ENCODE results near the gene NAB1. TPM values are rescaled to one million over a fixed set of nuclear protein-coding genes. Genes with fewer than 3 reads are reported as not detected.
A peak's percentile ranks its signal among the peaks of the same experiment; 100 is the strongest.
"Not testable (repeated sequence)": the region's sequence is repeated elsewhere in the genome, so short reads cannot be mapped to it uniquely, and the experiment has no call there.

NAB1 gene
- total RNA-seq, 1 experiment from 2014 or later, result 24.7 TPM

DNA sequence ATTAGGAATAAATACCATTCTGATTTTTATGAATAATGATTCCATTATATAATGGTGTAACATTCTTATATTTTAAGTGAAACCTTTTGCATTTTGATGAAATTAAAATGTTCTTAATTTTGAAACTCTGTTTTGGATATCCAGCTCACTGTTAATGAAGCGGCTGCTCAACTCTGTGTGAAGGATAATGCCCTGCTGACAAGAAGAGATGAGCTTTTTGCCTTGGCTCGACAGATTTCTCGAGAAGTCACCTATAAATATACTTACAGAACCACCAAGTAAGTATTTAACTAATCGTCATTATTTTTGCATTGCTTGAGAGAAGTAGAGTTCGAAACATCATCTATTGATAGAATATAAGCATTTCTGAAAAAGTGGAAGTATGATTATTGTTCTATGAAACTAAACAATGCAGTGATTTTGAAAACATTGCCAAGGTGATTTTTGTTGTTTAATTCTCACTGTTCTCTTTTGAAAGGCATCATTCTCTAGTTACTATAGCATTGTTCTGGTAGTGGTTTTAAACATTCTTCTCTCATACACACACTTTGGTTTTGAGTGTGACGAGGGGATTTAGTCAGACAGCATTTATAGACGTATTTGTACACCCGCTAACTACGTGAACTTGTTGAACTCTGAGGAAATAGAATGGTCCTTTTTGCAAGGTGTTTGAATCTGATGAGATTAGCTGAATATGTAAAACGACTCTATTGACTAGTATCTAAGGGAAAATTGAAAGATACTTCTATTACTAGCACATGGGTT lies 21.5 kb downstream of the NAB1 start:
- no peak for DNase-seq (ENCODE audit: low read depth)

DNA sequence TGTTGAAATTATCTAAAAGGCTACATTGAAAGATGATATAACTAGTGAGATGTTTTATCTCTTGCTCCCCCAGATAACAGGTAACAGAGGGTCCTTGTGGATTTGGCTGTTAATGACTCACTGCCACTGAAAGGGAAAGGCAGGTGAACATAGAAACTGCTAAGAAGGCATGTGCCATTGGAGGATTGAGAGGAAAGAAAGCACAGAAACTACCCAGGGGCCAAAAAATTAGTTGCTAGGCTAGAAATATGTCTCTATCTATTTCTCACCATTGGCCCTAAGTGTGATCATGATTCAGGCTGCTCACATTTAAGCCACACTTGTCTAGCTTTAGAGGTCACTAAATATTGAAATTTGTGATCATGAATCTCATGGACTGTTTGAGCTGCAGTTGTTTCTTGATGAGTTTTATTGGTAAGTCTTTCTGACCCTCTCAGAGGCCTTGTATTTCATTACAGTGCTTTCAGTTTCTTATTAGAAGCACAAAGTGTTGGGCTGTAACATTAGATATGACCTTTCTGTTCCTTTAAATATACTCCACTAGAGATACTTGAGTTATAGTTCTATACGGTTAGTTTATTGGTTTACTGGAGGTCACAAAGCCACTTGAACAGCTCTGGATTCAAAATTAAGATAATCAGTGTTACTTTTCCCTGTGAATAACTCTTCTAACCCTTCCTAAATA lies 26.2 kb downstream of the NAB1 start:
- no peak for DNase-seq (ENCODE audit: low read depth)

DNA sequence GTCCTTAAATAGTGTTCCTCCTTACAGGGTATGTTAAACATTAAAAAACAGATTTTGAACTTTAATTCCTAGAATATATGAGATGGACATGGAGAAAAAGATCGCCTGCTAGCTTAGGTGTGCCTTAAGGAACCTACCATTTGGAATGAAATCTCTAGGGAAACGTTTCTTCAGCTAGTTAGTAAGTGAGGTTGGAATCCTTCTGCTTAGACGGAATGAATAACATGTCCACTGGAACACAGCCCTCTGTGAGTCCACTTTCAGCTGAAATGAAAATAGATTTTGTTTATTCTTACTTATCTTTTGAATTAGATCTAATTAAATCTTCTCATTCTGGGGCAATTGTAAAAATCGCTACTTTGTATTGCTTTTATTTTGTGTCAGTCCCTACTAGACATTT lies 28.4 kb downstream of the NAB1 start:
- DNase-seq (ENCODE audit: low read depth), result no peak

DNA sequence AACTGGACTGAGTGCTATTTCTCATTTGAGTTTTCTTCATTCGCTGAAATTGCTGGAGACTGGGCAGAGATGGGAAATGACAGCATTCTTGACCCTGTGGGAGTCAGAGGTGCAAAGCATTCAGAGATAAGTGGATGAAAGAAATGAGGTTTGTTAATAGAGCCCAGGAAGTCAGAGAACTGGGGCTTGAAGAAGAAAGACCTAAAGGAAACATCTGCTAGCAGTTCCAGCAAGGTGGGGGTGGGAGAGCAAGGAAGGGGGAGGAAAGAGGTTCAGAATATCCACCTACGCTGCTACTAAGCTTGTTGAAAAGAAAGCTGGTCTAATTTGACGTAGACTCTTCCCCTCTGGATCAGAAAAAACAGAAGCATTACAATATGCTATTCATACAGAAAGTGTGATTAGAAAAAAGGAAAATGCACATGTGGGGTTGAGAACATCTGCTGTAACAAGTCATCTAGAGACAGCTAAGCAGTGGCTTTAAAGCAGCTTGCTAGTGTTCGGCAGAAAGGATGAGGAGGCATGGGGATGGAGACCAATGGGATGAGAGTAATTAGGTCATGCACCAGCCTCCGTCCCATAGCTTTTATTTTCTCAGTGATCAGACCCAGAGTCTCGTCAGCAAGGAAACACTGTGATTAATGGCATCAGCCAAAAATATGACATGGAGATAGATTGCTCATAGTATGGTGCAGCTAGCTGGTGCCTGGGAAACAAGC lies 29.7 kb downstream of the NAB1 start:
- no peak for DNase-seq (ENCODE audit: low read depth)

DNA sequence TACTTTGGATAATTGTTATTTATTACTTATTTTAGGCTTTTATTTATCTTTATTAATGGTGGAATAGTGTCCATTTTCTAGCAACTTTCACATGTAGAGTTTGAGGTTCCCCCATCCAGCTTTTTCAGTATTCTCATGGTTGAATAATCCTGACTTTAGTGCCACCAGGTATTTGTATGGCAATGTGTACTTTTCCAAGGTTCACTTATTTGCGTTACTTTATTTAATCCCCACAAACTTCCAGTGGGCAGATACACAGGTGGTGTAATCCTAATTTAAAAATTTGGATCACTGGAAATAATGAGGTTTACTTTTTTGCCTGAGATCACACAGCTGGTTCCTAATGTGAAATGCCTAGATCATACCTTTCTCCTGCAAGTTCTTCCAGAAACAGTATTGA lies 30.5 kb downstream of the NAB1 start:
- DNase-seq (ENCODE audit: low read depth), result no peak

DNA sequence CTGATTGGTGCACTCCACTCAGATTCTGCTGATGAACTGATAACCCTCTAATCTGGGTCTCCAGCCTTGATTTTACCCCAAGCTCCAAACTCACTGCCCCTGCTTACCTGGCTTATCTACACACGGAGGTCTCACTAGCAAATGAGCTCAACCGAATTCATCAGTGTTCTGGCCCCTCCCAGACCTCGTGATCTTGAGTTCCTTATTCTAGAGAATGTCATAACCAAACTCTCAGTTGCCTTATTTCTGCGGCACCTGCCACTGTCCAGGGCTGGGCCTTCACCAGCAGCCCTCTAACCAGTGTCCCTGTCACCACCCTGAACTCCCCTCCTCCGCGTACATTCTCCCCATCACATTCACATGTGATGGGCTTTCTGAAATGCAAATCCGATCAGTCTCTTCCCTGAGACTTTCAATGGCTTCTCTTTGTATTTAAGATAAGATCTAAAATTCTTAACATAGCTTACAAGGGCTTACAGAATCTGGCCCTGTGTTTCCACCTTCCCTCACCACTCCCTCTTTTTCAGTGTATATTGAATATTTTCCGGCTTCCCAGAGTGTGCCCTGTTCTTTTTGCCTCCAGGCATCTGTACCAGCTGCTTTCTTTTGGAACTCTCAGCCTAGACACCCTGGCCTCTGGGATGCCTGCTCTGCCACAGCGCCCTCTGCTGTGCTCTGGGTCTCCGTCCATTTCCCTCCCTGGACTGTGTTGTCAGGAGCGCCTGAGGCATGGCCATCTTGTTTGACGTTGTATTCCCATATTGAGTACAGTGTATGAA lies 31.1 kb downstream of the NAB1 start:
- DNase-seq (ENCODE audit: low read depth), result peak; percentile 15

DNA sequence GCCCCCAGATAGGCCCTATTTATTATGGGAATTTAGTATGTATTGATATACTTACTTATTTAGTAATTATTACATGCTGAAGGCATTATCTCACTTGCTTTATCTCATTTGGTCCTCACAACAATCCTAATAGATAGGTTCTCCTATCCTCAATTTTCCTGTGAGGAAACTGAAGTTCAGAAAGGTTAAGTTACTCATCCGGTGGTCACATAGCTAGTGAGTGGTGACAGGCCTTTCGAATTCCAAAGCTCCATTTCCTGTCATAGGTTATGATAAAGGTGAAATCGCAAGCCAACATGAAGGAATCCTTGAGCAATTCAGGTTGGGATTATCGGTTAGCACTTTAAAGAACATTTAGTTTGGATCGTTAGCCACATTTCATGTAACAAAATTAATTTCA lies 33.3 kb downstream of the NAB1 start:
- peak; percentile 76 for DNase-seq (ENCODE audit: low read depth)

DNA sequence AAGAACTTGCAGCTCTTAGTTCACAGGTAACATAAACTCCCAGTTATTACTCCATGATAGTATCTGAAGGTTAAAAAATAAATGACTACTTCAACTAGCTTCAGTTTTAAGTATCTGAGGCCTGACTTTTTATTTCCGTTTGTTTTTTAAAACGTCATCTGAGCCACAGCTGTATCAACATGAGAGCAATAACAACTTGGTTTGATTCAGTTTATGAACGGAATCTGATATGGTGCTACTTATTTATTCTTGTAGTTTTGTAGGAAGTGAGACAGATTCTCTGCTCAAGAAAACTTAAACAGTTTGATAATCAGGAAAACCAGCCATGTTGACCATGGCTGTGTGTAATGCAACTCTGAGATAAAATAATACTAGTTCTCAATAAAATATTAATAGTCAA lies 34.9 kb downstream of the NAB1 start:
- DNase-seq (ENCODE audit: low read depth), result no peak

DNA sequence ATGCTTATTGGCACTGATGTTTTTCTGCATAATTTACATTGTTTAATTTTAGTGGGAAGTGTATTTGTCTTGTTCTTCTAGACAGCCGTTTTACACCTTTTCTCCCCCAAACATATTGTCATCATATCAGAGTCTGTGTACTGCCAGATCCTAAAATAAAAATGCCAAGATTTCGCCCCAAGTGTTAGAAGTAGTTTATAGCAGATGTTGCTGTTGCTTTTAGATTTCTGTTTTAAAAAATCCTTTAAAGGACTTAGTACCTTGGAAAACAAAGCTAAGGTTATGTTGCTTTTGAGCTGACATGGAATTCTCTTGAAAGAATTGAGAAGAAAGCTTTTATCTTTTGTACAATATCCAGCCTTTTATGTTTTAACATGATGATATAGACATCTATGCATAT lies 36.0 kb downstream of the NAB1 start:
- DNase-seq (ENCODE audit: low read depth), result no peak

DNA sequence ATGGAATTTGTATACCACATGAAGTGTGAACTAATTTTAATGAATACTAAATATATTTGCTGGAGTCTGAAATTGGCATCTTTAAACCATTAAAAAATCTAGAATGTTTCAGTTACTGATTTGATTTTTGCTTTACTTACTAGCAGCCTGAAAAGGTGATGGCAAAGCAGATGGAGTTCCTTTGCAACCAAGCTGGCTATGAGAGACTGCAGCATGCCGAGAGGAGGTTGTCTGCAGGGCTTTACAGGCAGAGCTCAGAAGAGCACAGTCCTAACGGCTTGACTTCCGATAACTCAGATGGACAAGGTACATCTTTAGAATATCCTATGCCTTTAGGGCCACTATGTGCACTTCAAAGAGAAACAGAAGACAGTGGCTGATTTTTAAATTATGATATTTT lies 36.5 kb downstream of the NAB1 start:
- DNase-seq (ENCODE audit: low read depth), result no peak

DNA sequence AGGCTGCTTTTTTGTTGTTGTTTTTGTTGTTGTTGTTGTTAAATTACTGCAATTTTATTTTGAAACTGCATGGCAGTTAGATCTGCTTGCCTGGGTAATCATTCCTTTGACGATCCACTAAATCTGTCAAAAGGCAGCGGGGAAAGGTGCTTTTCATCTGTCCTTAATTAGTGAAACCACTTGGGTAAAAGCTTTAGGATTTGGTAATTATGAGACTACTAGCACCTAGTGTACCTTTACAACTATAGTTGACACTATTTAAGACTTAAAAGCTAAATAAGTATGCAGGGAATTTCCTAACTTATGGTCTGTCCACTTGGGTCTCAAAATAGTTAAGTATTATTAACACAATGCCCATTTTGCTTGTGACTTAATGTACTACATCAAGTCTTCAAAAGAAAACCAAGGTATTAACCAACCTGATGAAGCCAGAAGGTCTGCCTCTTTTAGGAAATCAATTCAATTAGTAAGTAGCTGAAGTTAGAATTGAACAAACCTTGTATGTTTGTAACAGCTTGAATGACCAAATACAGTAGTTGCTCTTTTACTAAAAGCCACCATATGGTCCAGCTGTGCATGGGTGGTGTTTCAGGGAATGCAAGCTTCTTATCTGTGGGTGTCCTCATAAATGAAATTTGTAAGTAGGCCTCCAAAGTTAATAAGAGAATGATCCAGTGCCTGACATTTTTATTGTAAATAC lies 44.8 kb downstream of the NAB1 start:
- no peak for DNase-seq (ENCODE audit: low read depth)

DNA sequence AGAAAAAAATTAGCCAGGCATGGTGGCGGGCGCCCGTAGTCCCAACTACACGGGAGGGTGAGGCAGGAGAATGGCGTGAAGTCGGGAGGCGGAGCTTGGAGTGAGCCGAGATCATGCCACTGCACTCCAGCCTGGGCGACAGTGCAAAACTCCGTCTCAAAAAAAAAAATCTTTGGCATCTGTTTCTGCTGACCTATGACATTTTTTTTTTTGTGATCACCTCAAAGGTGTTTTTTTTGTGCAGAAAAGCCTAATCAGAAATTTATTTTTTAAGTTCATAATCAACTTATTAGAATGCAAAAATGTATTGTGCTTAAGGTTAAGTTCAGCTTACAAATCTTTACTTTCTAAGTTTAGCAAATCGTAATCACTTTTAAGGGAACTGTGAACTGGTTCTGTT lies 45.6 kb downstream of the NAB1 start:
- no peak for DNase-seq (ENCODE audit: low read depth)

DNA sequence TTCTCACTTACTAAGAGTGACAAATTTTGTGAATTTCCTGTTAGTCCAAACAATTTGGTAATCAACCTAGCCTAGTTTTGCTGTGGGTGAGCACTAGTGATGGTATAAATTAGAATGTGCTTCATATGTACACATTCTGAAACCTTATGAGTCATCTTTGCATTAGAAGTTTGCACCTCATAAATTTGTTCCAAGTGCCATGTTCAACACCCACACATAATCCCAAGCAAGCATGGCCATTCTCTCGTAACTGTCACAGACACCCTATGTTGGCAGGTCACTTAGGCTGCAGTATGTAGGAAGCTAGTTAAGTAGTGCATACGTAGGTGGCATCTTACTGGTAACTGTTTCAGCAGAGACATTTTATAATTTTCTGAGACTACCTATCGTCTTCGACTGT lies 46.9 kb downstream of the NAB1 start:
- no peak for DNase-seq (ENCODE audit: low read depth)

DNA sequence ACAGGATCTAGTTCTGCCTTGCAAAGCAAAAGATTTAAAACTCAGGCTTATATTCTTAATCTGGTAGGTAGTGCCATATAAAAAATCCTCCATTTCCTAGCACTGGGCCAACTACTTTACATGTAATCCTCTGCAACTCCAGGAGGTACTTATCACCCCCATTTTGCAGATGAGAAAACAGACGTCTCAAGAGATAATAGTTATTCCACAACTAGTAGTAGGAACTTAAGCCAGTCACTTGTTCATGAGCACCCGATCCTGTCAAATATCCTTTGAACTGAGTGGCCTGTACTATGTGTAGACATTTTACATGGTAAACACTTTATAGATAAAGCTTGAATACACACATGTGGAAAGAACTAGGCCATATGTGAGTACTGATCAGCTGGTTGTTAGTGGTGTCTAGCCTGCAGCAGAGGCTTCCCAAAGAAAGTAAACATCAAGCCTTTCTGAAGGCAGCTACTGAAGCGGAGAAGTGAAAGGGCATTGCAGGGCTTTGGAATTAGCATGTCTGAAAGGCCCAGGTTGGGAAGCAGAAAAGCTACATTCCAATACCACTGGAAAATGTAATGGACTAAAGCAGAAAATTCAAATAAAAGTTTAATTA lies 48.0 kb downstream of the NAB1 start:
- DNase-seq (ENCODE audit: low read depth), result no peak

DNA sequence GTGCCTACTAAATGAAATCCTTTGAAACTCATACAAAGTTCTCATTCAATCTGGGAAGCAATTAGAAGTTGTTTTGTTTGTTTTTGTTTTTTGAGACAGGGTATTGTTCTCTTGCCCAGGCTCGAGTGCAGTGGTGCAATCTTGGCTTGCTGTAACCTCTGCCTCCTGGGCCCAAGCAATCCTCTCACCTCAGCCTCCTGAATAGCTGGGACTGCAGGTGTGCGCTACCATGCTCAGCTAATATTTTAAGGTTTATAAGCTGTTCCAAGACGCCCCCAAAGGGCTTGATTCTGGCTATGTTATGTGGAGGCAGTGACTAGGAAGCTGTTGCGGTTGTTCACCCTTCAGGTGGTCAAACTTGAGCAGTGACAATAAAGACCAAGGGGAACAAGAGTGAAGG lies 48.5 kb downstream of the NAB1 start:
- no peak for DNase-seq (ENCODE audit: low read depth)

DNA sequence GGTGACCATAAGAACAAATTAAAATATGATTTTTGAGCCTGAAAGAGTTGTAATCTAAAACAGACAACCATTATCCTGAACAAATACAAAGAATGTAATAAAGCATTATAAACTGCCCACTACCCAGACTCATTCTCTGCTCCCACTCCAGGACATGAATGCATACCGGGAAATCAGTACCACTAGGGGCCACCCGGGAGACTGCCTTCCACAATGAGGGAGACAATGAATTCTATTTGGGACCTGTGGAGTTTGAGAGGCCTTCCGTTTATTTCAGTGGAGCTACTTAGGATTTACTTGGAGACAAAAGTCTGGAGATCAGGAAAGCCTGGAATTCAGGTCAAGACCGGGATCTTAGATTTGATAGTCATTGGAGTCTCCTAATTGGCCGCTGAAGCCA lies 50.0 kb downstream of the NAB1 start:
- no peak for DNase-seq (ENCODE audit: low read depth)

DNA sequence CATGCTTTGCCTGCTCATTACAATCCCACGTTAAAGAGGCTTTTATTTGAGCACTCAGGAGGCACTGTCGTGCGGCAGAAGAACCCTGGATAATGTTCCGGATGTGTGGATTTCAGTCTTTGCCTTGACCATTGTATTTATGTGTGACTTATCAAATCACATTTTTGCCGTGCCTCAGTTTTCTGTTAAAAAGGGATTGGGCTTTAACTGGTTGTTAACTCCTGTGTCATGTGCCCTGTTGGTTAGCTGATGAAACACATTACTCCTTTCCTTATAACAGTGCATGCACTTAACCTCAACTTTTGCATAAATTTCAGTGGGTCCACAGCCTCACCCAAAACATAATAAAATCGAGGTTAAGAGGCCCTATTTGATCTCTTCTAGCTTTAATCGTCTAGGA lies 52.7 kb downstream of the NAB1 start:
- DNase-seq (ENCODE audit: low read depth), result no peak

DNA sequence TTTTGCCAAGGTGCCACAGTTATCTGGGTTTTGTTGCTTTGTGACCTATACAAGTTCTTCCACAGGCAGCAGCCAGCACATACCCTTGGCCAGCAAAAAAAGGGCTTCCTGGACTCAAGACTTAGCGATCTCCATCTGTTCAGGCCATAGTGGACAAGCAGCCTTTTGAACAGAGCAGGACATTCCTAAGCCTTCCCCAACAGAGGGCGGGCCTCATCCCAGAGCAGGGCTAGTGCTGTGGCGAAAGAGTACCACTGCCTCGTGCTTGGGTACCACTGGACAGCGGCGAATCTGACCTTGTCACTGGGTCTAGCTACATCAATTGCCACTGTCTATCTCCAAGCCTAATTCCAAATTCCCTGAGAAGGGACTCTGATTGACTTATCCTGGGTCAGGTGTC lies 56.4 kb downstream of the NAB1 start:
- DNase-seq (ENCODE audit: low read depth), result no peak

DNA sequence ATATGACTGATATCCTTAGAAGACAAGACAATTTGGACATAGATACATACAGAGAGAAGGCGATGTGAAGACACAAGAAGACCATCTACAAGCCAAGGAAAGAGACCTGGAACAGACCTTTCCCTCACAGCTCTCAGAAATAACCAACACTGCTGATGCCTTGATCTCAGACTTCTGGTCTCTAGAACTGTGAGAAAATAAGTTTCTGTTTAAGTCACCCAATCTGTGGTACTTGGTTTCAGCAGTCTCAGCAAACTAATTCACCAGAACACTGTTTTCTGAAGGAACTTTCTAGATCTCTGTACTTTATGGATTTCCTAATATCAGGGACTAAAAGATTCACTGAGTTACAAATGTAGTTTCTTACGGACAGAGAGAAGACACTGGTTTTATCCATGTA lies 58.8 kb downstream of the NAB1 start:
- no peak for DNase-seq (ENCODE audit: low read depth)

DNA sequence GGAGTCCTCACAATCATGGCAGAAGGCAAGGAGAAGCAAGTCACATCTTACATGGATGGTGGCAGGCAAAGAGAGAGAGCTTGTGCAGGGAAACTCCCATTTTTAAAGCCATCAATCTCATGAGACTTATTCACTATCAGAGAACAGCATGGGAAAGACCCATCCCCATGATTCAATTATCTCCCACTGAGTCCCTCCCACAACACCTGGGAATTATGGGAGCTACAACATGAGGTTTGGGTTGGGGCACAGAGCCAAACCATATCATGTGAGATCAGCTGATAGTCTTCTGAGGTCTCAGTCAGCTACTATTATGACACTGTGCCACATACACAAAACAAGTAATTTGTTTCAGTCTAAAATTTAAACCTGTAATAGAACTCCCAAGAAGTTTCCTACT lies 59.8 kb downstream of the NAB1 start:
- DNase-seq (ENCODE audit: low read depth), result not testable (repeated sequence)

DNA sequence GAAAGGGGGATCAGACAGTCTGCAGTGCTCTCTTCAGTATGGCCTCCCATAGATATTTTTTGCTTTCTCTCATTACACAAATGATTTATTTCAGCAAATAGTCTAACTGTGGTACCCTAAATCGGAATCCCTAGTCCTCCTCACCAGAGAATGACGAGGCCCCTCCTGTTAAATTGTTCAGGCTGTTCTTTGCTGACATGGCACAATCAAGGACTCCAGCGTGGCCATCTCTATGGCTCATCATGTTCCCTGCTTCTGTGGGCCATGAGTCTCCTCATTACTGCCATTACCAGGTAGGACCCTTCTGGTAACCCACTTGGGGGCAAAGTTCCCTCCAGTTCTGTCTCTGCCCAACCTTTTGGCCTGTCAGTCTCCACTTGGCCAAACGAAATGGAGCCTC lies 62.2 kb downstream of the NAB1 start:
- no peak for DNase-seq (ENCODE audit: low read depth)
